ENCODE measurements around the gene MIPEP.
"Not testable (repeated sequence)": the region's sequence is repeated elsewhere in the genome, so short reads cannot be mapped to it uniquely, and the experiment has no call there.

Gene MIPEP

GRCh38 chr13:23888658-23889614, at the start of gene MIPEP:
Gene MIPEP, minus strand, starts transcription at chr13:23889400. Its CDS starts 80 bp downstream, at chr13:23889320.
- peak; percentile 84 for DNase-seq

GRCh38 chr13:23934520-23934919, 45.3 kb upstream of the MIPEP start:
- DNase-seq: no peak

- DNase-seq: peak; percentile 21
Observed at GRCh38 chr13:23928985-23929384, 39.8 kb upstream of the MIPEP start.

DNA sequence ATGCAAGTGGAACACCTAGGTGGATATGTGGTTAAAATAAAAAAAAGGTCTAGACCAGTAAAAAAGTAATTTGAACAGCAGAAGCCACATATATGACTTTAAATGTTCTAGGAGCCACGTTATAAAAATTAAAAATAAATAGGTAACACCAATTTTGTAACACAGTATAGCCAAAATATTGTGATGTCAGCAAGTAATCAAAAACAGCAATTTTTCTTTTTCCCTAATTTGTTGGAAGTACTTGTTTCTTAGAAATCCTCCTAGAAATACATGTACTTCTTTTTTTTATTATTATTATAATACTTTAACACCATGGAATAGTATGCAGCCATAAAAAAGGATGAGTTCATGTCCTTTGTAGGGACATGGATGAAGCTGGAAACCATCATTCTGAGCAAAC, 33.8 kb upstream of the MIPEP start:
- DNase-seq: no peak

DNA sequence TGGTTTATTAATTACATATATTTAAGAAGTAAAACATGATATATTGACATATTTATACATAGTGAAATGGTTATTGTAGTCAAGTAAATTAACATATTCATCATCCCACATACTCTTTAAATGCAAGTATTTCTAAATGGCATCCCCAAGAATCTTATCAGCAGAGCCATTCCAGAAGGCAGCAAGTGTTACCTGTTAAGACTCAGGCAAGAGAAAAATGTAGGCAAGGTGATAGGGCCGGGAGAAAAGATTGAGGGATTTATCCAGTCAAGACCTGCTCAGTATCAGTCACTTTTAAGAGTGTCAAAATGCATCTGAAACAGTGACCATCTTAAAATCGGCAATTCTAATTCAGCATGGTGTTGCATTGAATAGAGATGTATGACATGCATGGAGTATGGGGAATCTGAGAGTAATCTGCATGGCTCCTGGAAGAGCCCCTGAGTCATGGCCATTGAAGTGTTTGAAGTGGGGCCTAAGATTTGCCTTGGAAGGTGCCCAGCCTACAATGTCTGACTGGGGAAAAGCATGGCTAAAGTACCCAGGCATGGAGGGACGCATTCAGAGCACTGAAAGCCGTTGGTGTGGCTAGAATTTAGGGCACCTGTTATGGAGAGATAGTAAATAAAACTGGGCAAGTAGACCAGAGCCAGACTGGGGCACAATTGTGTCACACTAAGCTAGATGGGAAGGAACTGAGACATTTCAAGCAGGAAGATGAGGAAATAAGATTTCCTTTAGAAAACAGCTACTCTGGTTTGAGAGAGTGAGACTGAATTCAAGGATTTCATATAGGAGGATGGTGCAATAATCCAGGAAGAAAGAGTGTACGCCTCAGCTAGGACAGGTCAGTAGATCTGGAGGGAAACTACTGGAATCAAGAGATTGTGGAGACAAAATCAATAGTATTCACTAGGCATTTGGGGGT, 33.1 kb upstream of the MIPEP start:
- DNase-seq: no peak

GRCh38 chr13:23921451-23921888, 32.3 kb upstream of the MIPEP start:
- DNase-seq: peak; percentile 29

- no peak for DNase-seq
Observed at GRCh38 chr13:23919006-23919405, 29.8 kb upstream of the MIPEP start.

DNA sequence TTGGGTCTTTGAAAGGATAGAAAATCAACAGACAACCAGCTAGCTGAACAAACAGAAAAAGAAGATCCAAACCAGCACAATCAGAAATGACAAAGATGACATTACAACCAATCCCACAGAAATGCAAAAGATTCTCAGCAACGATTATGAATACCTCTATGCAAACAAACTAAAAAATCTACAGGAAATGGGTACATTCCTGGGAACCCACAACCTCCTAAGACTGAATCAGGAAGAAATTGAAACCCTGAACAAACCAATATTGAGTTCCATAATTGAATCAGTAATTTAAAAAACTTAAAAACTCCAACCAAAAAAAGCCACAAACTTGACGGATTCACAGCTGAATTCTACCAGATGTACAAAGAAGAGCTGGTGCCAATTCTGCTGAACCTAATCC, 29.0 kb upstream of the MIPEP start:
- no peak for DNase-seq

GRCh38 chr13:23915308-23915707, 26.1 kb upstream of the MIPEP start:
- no peak for DNase-seq

GRCh38 chr13:23912469-23912868, 23.3 kb upstream of the MIPEP start:
- DNase-seq: no peak

DNA sequence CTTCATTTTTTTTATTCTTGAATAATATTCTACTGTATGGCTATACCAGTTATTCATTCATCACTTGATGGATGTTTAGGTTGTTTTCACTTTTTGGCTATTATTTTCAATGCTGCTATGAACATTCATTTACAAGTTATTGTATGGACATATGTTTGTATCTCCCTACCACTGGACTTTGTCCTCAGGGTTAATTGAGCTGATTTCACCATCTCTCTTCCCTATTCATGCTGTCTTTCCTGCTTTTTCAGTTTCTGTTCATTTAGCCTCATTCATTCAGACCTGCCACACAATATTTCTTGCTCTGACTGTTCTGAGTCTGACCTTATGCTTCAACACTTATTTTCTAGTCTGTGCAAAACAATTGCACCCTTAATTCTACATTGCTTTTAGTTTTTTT, 20.4 kb upstream of the MIPEP start:
- no peak for DNase-seq

DNA sequence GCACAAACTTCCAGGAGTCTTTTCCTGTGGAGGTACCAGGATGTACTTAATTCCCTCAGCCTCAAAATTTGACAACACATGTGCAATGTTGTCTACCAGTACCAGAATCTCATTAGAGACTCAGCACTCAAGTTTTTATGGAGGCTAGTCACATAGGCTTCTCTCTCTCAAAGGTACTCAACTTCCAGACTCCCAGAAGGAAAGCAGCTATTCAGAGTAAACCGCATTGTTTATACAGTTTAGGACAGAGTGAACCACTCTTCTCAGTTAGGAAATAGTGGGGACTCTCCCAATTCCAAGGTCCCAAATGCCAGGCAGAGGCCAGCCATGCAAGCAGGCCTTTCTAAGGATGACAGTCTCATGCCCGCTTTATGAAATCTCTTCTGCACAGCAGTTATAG, 16.6 kb upstream of the MIPEP start:
- no peak for DNase-seq

DNA sequence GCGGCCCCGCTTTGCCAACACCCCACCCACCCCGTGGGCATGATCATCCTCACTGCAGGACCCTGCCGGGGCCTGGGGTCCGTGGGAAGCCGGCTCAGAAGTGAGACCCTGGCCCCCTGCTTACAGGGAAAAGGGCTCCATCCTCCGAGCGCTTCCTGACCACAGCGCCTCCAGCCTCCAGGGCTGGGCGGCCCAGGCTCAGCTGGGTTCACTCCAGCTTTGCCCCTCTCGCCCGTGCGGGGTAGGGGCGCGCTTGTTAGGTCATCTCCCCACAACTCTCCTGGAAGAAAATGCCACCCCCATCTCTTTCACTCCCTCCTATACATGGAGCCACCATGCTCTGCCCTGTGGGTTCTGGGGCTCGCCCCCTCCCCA, 14.7 kb upstream of the MIPEP start:
- DNase-seq: no peak

- DNase-seq: no peak
Observed at GRCh38 chr13:23902975-23903905, 14.0 kb upstream of the MIPEP start.

GRCh38 chr13:23901365-23901764, 12.2 kb upstream of the MIPEP start:
- no peak for DNase-seq

- peak; percentile 29 for DNase-seq
Observed at GRCh38 chr13:23899555-23899954, 10.4 kb upstream of the MIPEP start.

GRCh38 chr13:23898101-23898500, 8.9 kb upstream of the MIPEP start:
- no peak for DNase-seq

GRCh38 chr13:23897452-23897919, 8.3 kb upstream of the MIPEP start, which contains the start of gene C1QTNF9B:
Gene C1QTNF9B, minus strand, starts transcription at chr13:23897502.
- not testable (repeated sequence) for DNase-seq

GRCh38 chr13:23894746-23895145, 5.5 kb upstream of the MIPEP start:
- not testable (repeated sequence) for DNase-seq

GRCh38 chr13:23893791-23894190, 4.6 kb upstream of the MIPEP start:
- DNase-seq: not testable (repeated sequence)

DNA sequence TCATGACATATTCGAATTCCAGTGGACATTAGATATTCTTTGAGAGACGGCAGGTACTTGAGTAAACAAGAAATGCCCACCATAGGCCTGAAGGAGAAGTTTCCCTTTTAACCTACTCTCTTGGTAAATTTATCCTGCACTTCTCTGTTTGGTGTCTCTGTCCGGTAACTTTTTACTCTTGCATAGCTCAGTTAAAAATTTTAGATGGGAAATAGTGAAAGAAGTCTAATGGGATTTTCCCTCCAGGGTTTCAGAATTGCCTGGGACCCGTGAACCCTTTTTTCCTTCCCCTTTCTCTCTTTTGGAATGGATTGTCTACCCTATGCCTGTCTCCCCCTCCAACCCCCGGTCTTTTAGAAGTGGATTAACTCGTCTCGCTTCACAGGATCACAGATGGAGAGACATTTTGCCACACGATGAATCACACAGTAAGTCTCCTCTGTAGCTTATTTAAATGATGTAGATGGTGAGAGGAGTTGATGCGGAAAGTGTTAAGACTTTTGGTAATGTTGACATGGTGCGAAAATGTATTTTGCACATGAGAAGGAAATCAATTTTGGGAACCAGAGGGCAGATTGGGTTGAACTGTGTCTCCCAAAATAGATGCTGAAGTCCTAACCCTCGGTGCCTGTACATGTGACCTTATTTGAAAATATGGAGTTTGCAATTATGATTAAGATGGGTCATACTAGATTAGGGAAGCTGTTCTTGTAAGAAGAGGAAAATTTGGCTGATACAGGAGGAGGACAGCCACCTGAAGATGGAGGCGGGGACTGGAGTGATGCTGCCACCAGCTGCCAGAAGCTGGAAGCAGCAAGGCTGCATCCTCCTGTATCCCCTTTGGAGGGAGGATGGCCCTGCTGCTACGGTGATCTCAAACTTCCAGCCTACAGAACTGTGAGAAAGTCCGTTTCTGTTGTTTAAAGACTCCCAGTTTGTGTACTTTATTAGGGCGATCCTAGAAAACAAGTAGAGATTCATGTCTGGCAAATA, 711 bp upstream of the MIPEP start:
- no peak for DNase-seq

Data from amniotic stem cell (primary cell).